Measurements from ENCODE around the gene GPR137B. TPM values are rescaled to one million over a fixed set of nuclear protein-coding genes. Genes with fewer than 3 reads are reported as not detected.

The GPR137B gene
- total and polyA plus RNA-seq, 2 of the 8 experiments (the other 6 are each of a cell fraction or from before 2014, with no cell fraction given): 6.9 to 7.7 TPM

DNA sequence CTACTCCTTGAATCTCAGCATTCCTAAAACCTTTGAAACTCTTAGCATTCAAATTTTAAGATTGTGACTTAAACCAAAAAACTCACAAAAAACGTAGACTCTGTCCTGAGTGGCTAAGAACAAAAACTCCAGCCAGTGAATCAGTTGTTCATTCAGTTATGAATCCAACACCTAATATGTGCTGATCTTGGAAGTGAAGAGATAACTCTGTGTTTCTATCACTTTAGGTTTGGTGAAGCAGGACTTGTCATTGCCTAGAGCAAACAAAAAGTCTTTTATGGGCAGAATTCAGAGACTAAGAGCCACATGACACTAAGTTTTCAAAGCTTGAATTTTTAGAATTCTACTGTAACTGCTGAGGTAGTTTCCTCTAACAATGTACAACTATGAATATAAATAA lies 10.4 kb upstream of the GPR137B start:
- Histone ChIP-seq H3K4me2 (ENCODE audit: insufficient read depth in 1 of 2, low read depth in 2 of 2, low read length in 2 of 2) (no peak overlapping the region), H3K36me3 (ENCODE audit: control insufficient read depth in 2 of 4, insufficient read depth in 4 of 4, low read length in 3 of 4) (no peaks in the 10 kb centered on the region), H4K5ac (ENCODE audit: insufficient read length, low read depth, low read length) (no peak overlapping the region), H3K18ac (ENCODE audit: extremely low read depth, low read length) (no peak overlapping the region), H3K4ac (replicated peaks; ENCODE audit: insufficient read length, low read depth, low read length) (no peak overlapping the region), H3K9ac (replicated peaks in 1 of 4; ENCODE audit: extremely low read depth in 1 of 4, low read depth in 3 of 4, low read length in 3 of 4) (no peak overlapping the region), H2BK5ac (ENCODE audit: low read depth, low read length) (no peak overlapping the region), H3K79me2 (ENCODE audit: control insufficient read depth in 1 of 2, insufficient read depth in 2 of 2, low read length in 2 of 2) (no peaks in the 10 kb centered on the region), H2BK12ac (ENCODE audit: low read depth, low read length) (no peak overlapping the region), H4K8ac (ENCODE audit: extremely low read depth, insufficient read depth, low read length) (no peak overlapping the region), H3K4me3 (ENCODE audit: extremely low read depth in 1 of 4, insufficient read depth in 2 of 4, low read depth in 3 of 4, low read length in 4 of 4) (no peak overlapping the region), H4K20me1 (replicated peaks in 1 of 2; ENCODE audit: control insufficient read depth in 1 of 2, insufficient read depth in 2 of 2, low read length in 2 of 2) (no peaks in the 10 kb centered on the region), H2BK20ac (ENCODE audit: low read length) (no peak overlapping the region), H3K79me1 (ENCODE audit: low read depth, low read length) (no peaks in the 10 kb centered on the region), H3K23ac (ENCODE audit: insufficient read length) (no peak overlapping the region), H2BK15ac (ENCODE audit: low read length) (no peak overlapping the region), H3K23me2 (ENCODE audit: low read depth, low read length) (no peaks in the 10 kb centered on the region; the same call in 1 of the 2 replicates), H2AK5ac (ENCODE audit: low read depth, low read length) (no peak overlapping the region), H3K9me3 (ENCODE audit: insufficient read depth in 2 of 2, low read depth in 1 of 2, low read length in 1 of 2) (no peaks in the 10 kb centered on the region), H4K91ac (replicated peaks; ENCODE audit: insufficient read length, low read length) (no peak overlapping the region), H3K27me3 (replicated peaks in 1 of 4; ENCODE audit: control insufficient read depth in 3 of 4, extremely low read depth in 1 of 4, insufficient read depth in 3 of 4, low read length in 3 of 4) (no peaks in the 10 kb centered on the region), H3K14ac (ENCODE audit: insufficient read length) (no peak overlapping the region), H2BK120ac (replicated peaks; ENCODE audit: low read depth, low read length) (no peak overlapping the region), H3K27ac (ENCODE audit: low read depth, low read length) (no peak overlapping the region), H3K4me1 (replicated peaks in 1 of 4; ENCODE audit: control insufficient read depth in 3 of 4, insufficient read depth in 4 of 4, low read length in 3 of 4) (peaks cover 0 to 10% (median 6%) of the 10 kb centered on the region in 4 experiments; a peak in 5 of 7 replicates), H3K56ac (replicated peaks; ENCODE audit: insufficient read length, low read depth, low read length) (no peak overlapping the region), H2AFZ (ENCODE audit: low read length) (no peak overlapping the region)
- 89% methylated on average over 1 of the region's 1 CpG; no CpG with 5 or more reads in 1 of the 2 experiments for WGBS, 2 experiments (ENCODE audit: extremely low coverage in 1 of 2, insufficient coverage in 1 of 2, insufficient read length in 1 of 2, insufficient replicate concordance in 2 of 2, low coverage in 1 of 2, low lambda C conversion rate in 2 of 2, missing lambda C conversion rate in 1 of 2)
- no peak for DNase-seq (ENCODE audit: low read depth in 1 of 2, low spot score in 2 of 2)
- ChIA-PET POLR2A (ENCODE audit: partially characterized antibody) (interaction anchor here (2.3 kb wide), 1 partner anchor 9 kb away, joined by 12 read pairs; no protein-coding TSS in a partner anchor), CTCF (ENCODE audit: partially characterized antibody) (interaction anchor here (0.6 to 1.8 kb wide), 4 partner anchors 9 to 45 kb away, joined by 3 to 8 read pairs (median 4); no protein-coding TSS in a partner anchor)
- FAIRE-seq: no peak
- TF ChIP-seq SIX5 (IDR thresholded peaks at IDR 0.05; ENCODE audit: low read depth, low read length) (no peak), NRF1 (IDR thresholded peaks at IDR 0.05; ENCODE audit: low read depth, low read length) (no peak), TAF7 (optimal IDR thresholded peaks at IDR 0.05; ENCODE audit: borderline replicate concordance, low read depth, low read length) (no peak), RNF2 (IDR thresholded peaks at IDR 0.05; ENCODE audit: borderline replicate concordance, low read depth, low read length, missing control alignments, poor library complexity, severe bottlenecking) (no peak), GABPA (IDR thresholded peaks at IDR 0.05; ENCODE audit: borderline replicate concordance, insufficient read depth, low read length) (no peak), BCL11A (IDR thresholded peaks at IDR 0.05; ENCODE audit: low read depth in 2 of 2, low read length in 2 of 2) (no peak), HDAC6 (IDR thresholded peaks at IDR 0.05; ENCODE audit: low read depth, low read length) (no peak), BRCA1 (IDR thresholded peaks at IDR 0.05; ENCODE audit: low read depth, low read length) (no peak), YY1 (IDR thresholded peaks at IDR 0.05; ENCODE audit: low read depth, low read length) (no peak), SP4 (IDR thresholded peaks at IDR 0.05; ENCODE audit: low read length) (no peak), SIN3A (conservative IDR thresholded peaks at IDR 0.05 in 1 of 2, IDR thresholded peaks at IDR 0.05 in 1 of 2; ENCODE audit: low read depth in 1 of 2, low read length in 2 of 2) (no peak), KDM1A (IDR thresholded peaks at IDR 0.05; ENCODE audit: borderline replicate concordance, low read length) (no peak), E2F6 (IDR thresholded peaks at IDR 0.05) (no peak), TAF1 (IDR thresholded peaks at IDR 0.05; ENCODE audit: low read depth, low read length) (no peak)
